Measurements from ENCODE around the gene FZR1. TPM values are rescaled to one million over a fixed set of nuclear protein-coding genes. Genes with fewer than 3 reads are reported as not detected.

The FZR1 gene
- total RNA-seq, 1 experiment from 2014 or later = 81.3 TPM

GRCh38 chr19:3508771-3509535 lies 2.8 kb downstream of the FZR1 start:
- in situ Hi-C loops (cut with HindIII; ENCODE audit: low sequenced_read_pairs) = no loop called here
- no peak for DNase-seq (ENCODE audit: low spot score)

GRCh38 chr19:3509566-3509989 lies 3.5 kb downstream of the FZR1 start:
- in situ Hi-C loops (cut with HindIII; ENCODE audit: low sequenced_read_pairs) = no loop called here
- no peak for DNase-seq (ENCODE audit: low spot score)

- DNase-seq (ENCODE audit: low spot score) = peak; percentile 40
- in situ Hi-C loops (cut with HindIII; ENCODE audit: low sequenced_read_pairs) = no loop called here
Observed at GRCh38 chr19:3510727-3511126, 4.6 kb downstream of the FZR1 start.

- no peak for DNase-seq (ENCODE audit: low spot score)
- in situ Hi-C loops (cut with HindIII; ENCODE audit: low sequenced_read_pairs) = no loop called here
Observed at GRCh38 chr19:3511506-3512251, 5.6 kb downstream of the FZR1 start.

GRCh38 chr19:3512562-3513228 lies 6.6 kb downstream of the FZR1 start:
- DNase-seq (ENCODE audit: low spot score) = peak; percentile 45
- in situ Hi-C loops (cut with HindIII; ENCODE audit: low sequenced_read_pairs) = no loop called here

GRCh38 chr19:3513229-3514140 lies 7.4 kb downstream of the FZR1 start:
- DNase-seq (ENCODE audit: low spot score) = no peak
- in situ Hi-C loops (cut with HindIII; ENCODE audit: low sequenced_read_pairs) = no loop called here

GRCh38 chr19:3514930-3515329 lies 8.8 kb downstream of the FZR1 start:
- in situ Hi-C loops (cut with HindIII; ENCODE audit: low sequenced_read_pairs) = no loop called here
- DNase-seq (ENCODE audit: low spot score) = no peak

GRCh38 chr19:3515891-3516422 lies 9.8 kb downstream of the FZR1 start:
- DNase-seq (ENCODE audit: low spot score) = peak; percentile 46
- in situ Hi-C loops (cut with HindIII; ENCODE audit: low sequenced_read_pairs) = no loop called here

GRCh38 chr19:3516675-3517207 lies 10.6 kb downstream of the FZR1 start:
- peak; percentile 29 for DNase-seq (ENCODE audit: low spot score)
- in situ Hi-C loops (cut with HindIII; ENCODE audit: low sequenced_read_pairs) = no loop called here

GRCh38 chr19:3517638-3518037 lies 11.5 kb downstream of the FZR1 start:
- in situ Hi-C loops (cut with HindIII; ENCODE audit: low sequenced_read_pairs) = no loop called here
- DNase-seq (ENCODE audit: low spot score) = no peak

- in situ Hi-C loops (cut with HindIII; ENCODE audit: low sequenced_read_pairs) = no loop called here
- no peak for DNase-seq (ENCODE audit: low spot score)
Observed at GRCh38 chr19:3518255-3518654, 12.1 kb downstream of the FZR1 start.

- DNase-seq (ENCODE audit: low spot score) = no peak
- in situ Hi-C loops (cut with HindIII; ENCODE audit: low sequenced_read_pairs) = no loop called here
Observed at GRCh38 chr19:3518659-3519058, 12.5 kb downstream of the FZR1 start.

- no peak for DNase-seq (ENCODE audit: low spot score)
- in situ Hi-C loops (cut with HindIII; ENCODE audit: low sequenced_read_pairs) = no loop called here
Observed at GRCh38 chr19:3519126-3519525, 13.0 kb downstream of the FZR1 start.

GRCh38 chr19:3520166-3521103 lies 14.3 kb downstream of the FZR1 start:
- in situ Hi-C loops (cut with HindIII; ENCODE audit: low sequenced_read_pairs) = no loop called here
- no peak for DNase-seq (ENCODE audit: low spot score)

GRCh38 chr19:3521104-3521445 lies 15.0 kb downstream of the FZR1 start:
- no peak for DNase-seq (ENCODE audit: low spot score)
- in situ Hi-C loops (cut with HindIII; ENCODE audit: low sequenced_read_pairs) = no loop called here

GRCh38 chr19:3522421-3523360 lies 16.6 kb downstream of the FZR1 start:
- no peak for DNase-seq (ENCODE audit: low spot score)
- in situ Hi-C loops (cut with HindIII; ENCODE audit: low sequenced_read_pairs) = no loop called here

All from G401 (cell line).